Measurements from ENCODE around the gene UBE2C.

DNA sequence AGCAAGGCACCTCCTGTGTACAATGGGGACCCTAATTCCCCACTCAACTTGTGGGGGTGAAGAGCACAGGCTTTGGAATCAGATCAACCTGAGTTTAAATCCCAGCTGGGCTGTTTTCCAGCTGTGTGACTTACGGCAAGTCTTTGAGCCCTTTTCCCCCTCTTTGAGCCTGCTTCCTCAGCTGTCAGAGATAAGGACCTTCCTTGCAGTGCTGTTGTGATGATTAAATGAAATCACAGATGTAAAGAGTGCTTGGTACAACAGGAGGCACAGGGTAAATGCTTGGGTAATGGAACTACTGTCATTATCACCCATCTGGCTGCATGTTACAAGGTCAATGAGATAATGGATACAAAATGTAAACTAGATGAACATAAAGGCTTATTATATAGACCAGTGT, 24.4 kb downstream of the UBE2C start:
- TF ChIP-seq, protein P1, sequence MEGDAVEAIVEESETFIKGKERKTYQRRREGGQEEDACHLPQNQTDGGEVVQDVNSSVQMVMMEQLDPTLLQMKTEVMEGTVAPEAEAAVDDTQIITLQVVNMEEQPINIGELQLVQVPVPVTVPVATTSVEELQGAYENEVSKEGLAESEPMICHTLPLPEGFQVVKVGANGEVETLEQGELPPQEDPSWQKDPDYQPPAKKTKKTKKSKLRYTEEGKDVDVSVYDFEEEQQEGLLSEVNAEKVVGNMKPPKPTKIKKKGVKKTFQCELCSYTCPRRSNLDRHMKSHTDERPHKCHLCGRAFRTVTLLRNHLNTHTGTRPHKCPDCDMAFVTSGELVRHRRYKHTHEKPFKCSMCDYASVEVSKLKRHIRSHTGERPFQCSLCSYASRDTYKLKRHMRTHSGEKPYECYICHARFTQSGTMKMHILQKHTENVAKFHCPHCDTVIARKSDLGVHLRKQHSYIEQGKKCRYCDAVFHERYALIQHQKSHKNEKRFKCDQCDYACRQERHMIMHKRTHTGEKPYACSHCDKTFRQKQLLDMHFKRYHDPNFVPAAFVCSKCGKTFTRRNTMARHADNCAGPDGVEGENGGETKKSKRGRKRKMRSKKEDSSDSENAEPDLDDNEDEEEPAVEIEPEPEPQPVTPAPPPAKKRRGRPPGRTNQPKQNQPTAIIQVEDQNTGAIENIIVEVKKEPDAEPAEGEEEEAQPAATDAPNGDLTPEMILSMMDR (IDR thresholded peaks at IDR 0.05) = no peak
- TF ChIP-seq POLR2A (IDR thresholded peaks at IDR 0.05) = no peak

Data from right lobe of liver (tissue), 4 donors.